Measurements from ENCODE around the gene GPRASP1. TPM values are rescaled to one million over a fixed set of nuclear protein-coding genes. Genes with fewer than 3 reads are reported as not detected.
"Not testable (repeated sequence)": the region's sequence is repeated elsewhere in the genome, so short reads cannot be mapped to it uniquely, and the experiment has no call there.

GPRASP1 gene
- total RNA-seq, 1 experiment from 2014 or later, result 3.2 TPM

- POLR2A ChIA-PET (ENCODE audit: low non-redundant PET), result no interaction called here
- DNase-seq (ENCODE audit: low spot score), result no peak
- Histone ChIP-seq H3K9me3 (ENCODE audit: low read depth, low read length, poor library complexity, severe bottlenecking) (no peaks in the 10 kb centered on the region), H3K27ac (ENCODE audit: low read depth, low read length, poor library complexity, severe bottlenecking) (no peak overlapping the region), H3K4me1 (ENCODE audit: insufficient read depth, low read length, poor library complexity, severe bottlenecking) (no peaks in the 10 kb centered on the region), H3K36me3 (ENCODE audit: insufficient read depth, low read length, poor library complexity, severe bottlenecking) (no peaks in the 10 kb centered on the region), H3K4me3 (ENCODE audit: low read depth, low read length, poor library complexity, severe bottlenecking) (no peak overlapping the region), H3K27me3 (replicated peaks; ENCODE audit: insufficient read depth, low read depth, low read length, poor library complexity) (no peaks in the 10 kb centered on the region)
- intact Hi-C loops (cut with micrococcal nuclease; ENCODE audit: unreplicated experiment), result no loop called here
- no peak for TF ChIP-seq CTCF (conservative IDR thresholded peaks at IDR 0.05; ENCODE audit: low read depth, low read length)
- TF ChIP-seq EZH2 (IDR thresholded peaks at IDR 0.05; ENCODE audit: borderline replicate concordance, low read depth, low read length, poor library complexity, severe bottlenecking), result no peak
- BruUV-seq (replicated peaks), result no TSS peak
- CTCF ChIA-PET, result no interaction called here
Observed at GRCh38 chrX:102672856-102673255, 21.6 kb downstream of the GPRASP1 start.

- CTCF ChIA-PET; intact Hi-C loops (cut with micrococcal nuclease; ENCODE audit: unreplicated experiment); DNase-seq (ENCODE audit: low spot score); H3K4me1 ChIP-seq (ENCODE audit: insufficient read depth, low read length, poor library complexity, severe bottlenecking); BruUV-seq (replicated peaks); H3K27me3 ChIP-seq (replicated peaks; ENCODE audit: insufficient read depth, low read depth, low read length, poor library complexity); H3K27ac ChIP-seq (ENCODE audit: low read depth, low read length, poor library complexity, severe bottlenecking); H3K36me3 ChIP-seq (ENCODE audit: insufficient read depth, low read length, poor library complexity, severe bottlenecking); POLR2A ChIA-PET (ENCODE audit: low non-redundant PET); H3K9me3 ChIP-seq (ENCODE audit: low read depth, low read length, poor library complexity, severe bottlenecking); H3K4me3 ChIP-seq (ENCODE audit: low read depth, low read length, poor library complexity, severe bottlenecking): not testable (repeated sequence)
Observed at GRCh38 chrX:102677479-102677878, 26.2 kb downstream of the GPRASP1 start.

GRCh38 chrX:102684772-102685520 lies 33.7 kb downstream of the GPRASP1 start:
- Histone ChIP-seq H3K27ac (ENCODE audit: low read depth, low read length, poor library complexity, severe bottlenecking) (no peak overlapping the region), H3K9me3 (ENCODE audit: low read depth, low read length, poor library complexity, severe bottlenecking) (peaks cover 15% of the 10 kb centered on the region), H3K4me1 (ENCODE audit: insufficient read depth, low read length, poor library complexity, severe bottlenecking) (no peaks in the 10 kb centered on the region), H3K4me3 (ENCODE audit: low read depth, low read length, poor library complexity, severe bottlenecking) (no peak overlapping the region), H3K27me3 (replicated peaks; ENCODE audit: insufficient read depth, low read depth, low read length, poor library complexity) (no peaks in the 10 kb centered on the region), H3K36me3 (ENCODE audit: insufficient read depth, low read length, poor library complexity, severe bottlenecking) (no peaks in the 10 kb centered on the region)
- ChIA-PET CTCF (no interaction called here), POLR2A (ENCODE audit: low non-redundant PET) (no interaction called here)
- BruUV-seq (replicated peaks), result no TSS peak
- intact Hi-C loops (cut with micrococcal nuclease; ENCODE audit: unreplicated experiment), result no loop called here
- no peak for DNase-seq (ENCODE audit: low spot score)
- TF ChIP-seq CTCF (conservative IDR thresholded peaks at IDR 0.05; ENCODE audit: low read depth, low read length), result no peak

GRCh38 chrX:102694749-102695148 lies 43.5 kb downstream of the GPRASP1 start:
- Histone ChIP-seq H3K36me3 (ENCODE audit: insufficient read depth, low read length, poor library complexity, severe bottlenecking) (no peaks in the 10 kb centered on the region), H3K9me3 (ENCODE audit: low read depth, low read length, poor library complexity, severe bottlenecking) (no peaks in the 10 kb centered on the region), H3K4me1 (ENCODE audit: insufficient read depth, low read length, poor library complexity, severe bottlenecking) (no peaks in the 10 kb centered on the region), H3K27ac (ENCODE audit: low read depth, low read length, poor library complexity, severe bottlenecking) (no peak overlapping the region), H3K27me3 (replicated peaks; ENCODE audit: insufficient read depth, low read depth, low read length, poor library complexity) (no peaks in the 10 kb centered on the region), H3K4me3 (ENCODE audit: low read depth, low read length, poor library complexity, severe bottlenecking) (no peak overlapping the region)
- DNase-seq (ENCODE audit: low spot score), result no peak
- BruUV-seq (replicated peaks), result no TSS peak
- ChIA-PET CTCF (no interaction called here), POLR2A (ENCODE audit: low non-redundant PET) (no interaction called here)
- no peak for TF ChIP-seq CTCF (conservative IDR thresholded peaks at IDR 0.05; ENCODE audit: low read depth, low read length)
- TF ChIP-seq EZH2 (IDR thresholded peaks at IDR 0.05; ENCODE audit: borderline replicate concordance, low read depth, low read length, poor library complexity, severe bottlenecking), result no peak
- intact Hi-C loops (cut with micrococcal nuclease; ENCODE audit: unreplicated experiment), result no loop called here

All from A673 (cell line).